Mesothelial cell of epicardium (in vitro differentiated cells): ENCODE data around the gene DBP. TPM values are rescaled to one million over a fixed set of nuclear protein-coding genes. Genes with fewer than 3 reads are reported as not detected.

Experiments used
- DNase-seq, 2 experiments: peaks; one replicate each; pipeline ENCODE4 v3.0.0; 2021; ENCODE audit warnings: low spot score in 2 of 2; ENCODE audit not compliant: unreplicated experiment in 2 of 2
- H3K27ac Mint-ChIP-seq: 2 replicates; pipeline ENCODE4 v1.8.0; 2021; ENCODE audit warnings: mixed read lengths
- H3K27me3 Mint-ChIP-seq: 2 replicates; pipeline ENCODE4 v1.8.0; 2021; ENCODE audit warnings: low read depth, mixed read lengths
- H3K36me3 Mint-ChIP-seq: 2 replicates; pipeline ENCODE4 v1.8.0; 2021; ENCODE audit warnings: mixed read lengths
- H3K4me1 Mint-ChIP-seq: 2 replicates; pipeline ENCODE4 v1.8.0; 2021; ENCODE audit warnings: mixed read lengths
- H3K4me3 Mint-ChIP-seq: 2 replicates; pipeline ENCODE4 v1.8.0; 2021; ENCODE audit warnings: mild to moderate bottlenecking, moderate library complexity, mixed read lengths
- H3K9me3 Mint-ChIP-seq: 2 replicates; pipeline ENCODE4 v1.8.0; 2021; ENCODE audit warnings: mixed read lengths
- CTCF ChIP-seq: fragments of 200-600 bp; sonication (generic); IDR thresholded peaks from one replicate; pipeline ENCODE4 v1.5.0; 2021; ENCODE audit warnings: antibody characterized with exemption; ENCODE audit not compliant: unreplicated experiment
- total RNA-seq: library from RNA; stranded (reverse); gene quantifications from 3 replicates; pipeline ENCODE4 v1.2.1, GENCODE V29; 2021

Gene DBP
- total RNA-seq, 1 donor from 2014 or later = 13.1 TPM

GRCh38 chr19:48669903-48670668, 32.9 kb upstream of the DBP start:
- Mint-ChIP-seq H3K4me3 (no peak overlapping the region), H3K27me3 (peaks cover 5% of the 10 kb centered on the region), H3K36me3 (no peaks in the 10 kb centered on the region)

GRCh38 chr19:48668761-48669160, 31.6 kb upstream of the DBP start:
- peaks cover 5% of the 10 kb centered on the region for H3K4me1 Mint-ChIP-seq
- H3K9me3 Mint-ChIP-seq = no peaks in the 10 kb centered on the region
- no peak overlapping the region for H3K27ac Mint-ChIP-seq
- no peak for TF ChIP-seq CTCF
- H3K36me3 Mint-ChIP-seq = no peaks in the 10 kb centered on the region
- no peak overlapping the region for H3K4me3 Mint-ChIP-seq
- no peak for DNase-seq
- peaks cover 3% of the 10 kb centered on the region for H3K27me3 Mint-ChIP-seq

More at GRCh38 chr19:48669903-48670668, 32.9 kb upstream of the DBP start:
- DNase-seq = no peak
- peaks cover 7% of the 10 kb centered on the region for H3K4me1 Mint-ChIP-seq
- H3K9me3 Mint-ChIP-seq = no peaks in the 10 kb centered on the region
- no peak overlapping the region for H3K27ac Mint-ChIP-seq
- no peak for TF ChIP-seq CTCF

GRCh38 chr19:48668332-48668731, 31.2 kb upstream of the DBP start:
- no peaks in the 10 kb centered on the region for H3K9me3 Mint-ChIP-seq
- H3K27ac Mint-ChIP-seq = no peak overlapping the region
- no peak for DNase-seq
- no peaks in the 10 kb centered on the region for H3K36me3 Mint-ChIP-seq
- H3K4me3 Mint-ChIP-seq = no peak overlapping the region
- no peak for TF ChIP-seq CTCF
- H3K27me3 Mint-ChIP-seq = peaks cover under 1% of the 10 kb centered on the region
- peaks cover 5% of the 10 kb centered on the region for H3K4me1 Mint-ChIP-seq

GRCh38 chr19:48665786-48666185, 28.6 kb upstream of the DBP start:
- Mint-ChIP-seq H3K9me3 (no peaks in the 10 kb centered on the region), H3K4me1 (no peaks in the 10 kb centered on the region), H3K27me3 (no peaks in the 10 kb centered on the region), H3K4me3 (no peak overlapping the region), H3K27ac (no peak overlapping the region), H3K36me3 (no peaks in the 10 kb centered on the region)
- no peak for TF ChIP-seq CTCF
- no peak for DNase-seq

GRCh38 chr19:48664476-48664875, 27.3 kb upstream of the DBP start:
- H3K4me3 Mint-ChIP-seq = no peak overlapping the region
- DNase-seq = no peak
- peaks cover 2% of the 10 kb centered on the region for H3K4me1 Mint-ChIP-seq
- no peaks in the 10 kb centered on the region for H3K36me3 Mint-ChIP-seq
- no peaks in the 10 kb centered on the region for H3K9me3 Mint-ChIP-seq
- no peak overlapping the region for H3K27ac Mint-ChIP-seq
- no peak for TF ChIP-seq CTCF
- H3K27me3 Mint-ChIP-seq = no peaks in the 10 kb centered on the region
